ENCODE measurements around the gene POGLUT2. TPM values are rescaled to one million over a fixed set of nuclear protein-coding genes. Genes with fewer than 3 reads are reported as not detected.

Gene POGLUT2
- polyA plus RNA-seq, 1 donor (not counting 4 experiments of a cell fraction or from before 2014, with no cell fraction given), result 8.8 TPM

- H3K79me2 ChIP-seq (ENCODE audit: control insufficient read depth, insufficient read depth, low read length), result peaks cover 10% of the 10 kb centered on the region
- FAIRE-seq, result no peak
- no peaks in the 10 kb centered on the region for H3K9me3 ChIP-seq (ENCODE audit: control insufficient read depth, low read depth, low read length)
- H3K27me3 ChIP-seq (ENCODE audit: control insufficient read depth, extremely low read depth, insufficient read depth, low read length), result no peaks in the 10 kb centered on the region
- H3K4me1 ChIP-seq (ENCODE audit: control insufficient read depth, extremely low read depth, insufficient read depth, low read length), result peaks cover 6% of the 10 kb centered on the region
- H4K20me1 ChIP-seq (ENCODE audit: control insufficient read depth, extremely low read depth, insufficient read depth, low read length), result no peaks in the 10 kb centered on the region
- no peak overlapping the region for H3K4me3 ChIP-seq (ENCODE audit: control insufficient read depth in 2 of 3, extremely low read depth in 1 of 3, insufficient read depth in 2 of 3, low read depth in 1 of 3, low read length in 3 of 3)
- no peaks in the 10 kb centered on the region for H3K36me3 ChIP-seq (ENCODE audit: control insufficient read depth in 2 of 2, extremely low read depth in 1 of 2, insufficient read depth in 2 of 2, low read length in 2 of 2)
- H3K4me2 ChIP-seq (ENCODE audit: control insufficient read depth, extremely low read depth, insufficient read depth, low read depth, low read length), result no peak overlapping the region
- no peaks in the 10 kb centered on the region for H3K9me1 ChIP-seq (ENCODE audit: control insufficient read depth, extremely low read depth, insufficient read depth, low read length)
- no peak overlapping the region for H3K9ac ChIP-seq (ENCODE audit: control insufficient read depth, extremely low read depth, insufficient read depth, low read length)
- H3K27ac ChIP-seq (ENCODE audit: control insufficient read depth, insufficient read depth, low read length), result no peak overlapping the region
- no peak for DNase-seq (ENCODE audit: low read depth, low spot score)
- H2AFZ ChIP-seq (ENCODE audit: control insufficient read depth, low read length), result no peak overlapping the region
- TF ChIP-seq CTCF (optimal IDR thresholded peaks at IDR 0.05 in 1 of 3, IDR thresholded peaks at IDR 0.05 in 1 of 3, conservative IDR thresholded peaks at IDR 0.05 in 1 of 3; ENCODE audit: extremely low read depth in 1 of 3, insufficient read depth in 2 of 3, low read length in 3 of 3) (no peak), EZH2 (IDR thresholded peaks at IDR 0.05; ENCODE audit: low read length) (no peak)
- dilution Hi-C loops (cut with MboI; ENCODE audit: extremely low pct_ligation_motif_present, low sequenced_read_pairs), result no loop called here
These were observed 29.9 kb downstream of the POGLUT2 start for GRCh38 chr13:102768909-102769308.

GRCh38 chr13:102763741-102764140 lies 35.0 kb downstream of the POGLUT2 start:
- Histone ChIP-seq H2AFZ (ENCODE audit: control insufficient read depth, low read length) (no peak overlapping the region), H3K4me1 (ENCODE audit: control insufficient read depth, extremely low read depth, insufficient read depth, low read length) (no peaks in the 10 kb centered on the region), H4K20me1 (ENCODE audit: control insufficient read depth, extremely low read depth, insufficient read depth, low read length) (no peaks in the 10 kb centered on the region), H3K27ac (ENCODE audit: control insufficient read depth, insufficient read depth, low read length) (no peak overlapping the region), H3K36me3 (ENCODE audit: control insufficient read depth in 2 of 2, extremely low read depth in 1 of 2, insufficient read depth in 2 of 2, low read length in 2 of 2) (no peaks in the 10 kb centered on the region), H3K4me3 (ENCODE audit: control insufficient read depth in 2 of 3, extremely low read depth in 1 of 3, insufficient read depth in 2 of 3, low read depth in 1 of 3, low read length in 3 of 3) (no peak overlapping the region), H3K9me3 (ENCODE audit: control insufficient read depth, low read depth, low read length) (no peaks in the 10 kb centered on the region), H3K79me2 (ENCODE audit: control insufficient read depth, insufficient read depth, low read length) (no peaks in the 10 kb centered on the region), H3K27me3 (ENCODE audit: control insufficient read depth, extremely low read depth, insufficient read depth, low read length) (no peaks in the 10 kb centered on the region), H3K9me1 (ENCODE audit: control insufficient read depth, extremely low read depth, insufficient read depth, low read length) (no peaks in the 10 kb centered on the region), H3K4me2 (ENCODE audit: control insufficient read depth, extremely low read depth, insufficient read depth, low read depth, low read length) (no peak overlapping the region), H3K9ac (ENCODE audit: control insufficient read depth, extremely low read depth, insufficient read depth, low read length) (no peak overlapping the region)
- dilution Hi-C loops (cut with MboI; ENCODE audit: extremely low pct_ligation_motif_present, low sequenced_read_pairs), result no loop called here
- TF ChIP-seq EZH2 (IDR thresholded peaks at IDR 0.05; ENCODE audit: low read length) (no peak), CTCF (optimal IDR thresholded peaks at IDR 0.05 in 1 of 3, IDR thresholded peaks at IDR 0.05 in 1 of 3, conservative IDR thresholded peaks at IDR 0.05 in 1 of 3; ENCODE audit: extremely low read depth in 1 of 3, insufficient read depth in 2 of 3, low read length in 3 of 3) (no peak)
- FAIRE-seq, result no peak
- DNase-seq (ENCODE audit: low read depth, low spot score), result no peak

Measured in keratinocyte (primary cell).